ENCODE data around the gene USP13.
"Not testable (repeated sequence)": the region's sequence is repeated elsewhere in the genome, so short reads cannot be mapped to it uniquely, and the experiment has no call there.

USP13 gene

GRCh38 chr3:179652447-179653095 is at the start of gene USP13:
TSS of gene USP13 (plus strand) at chr3:179653040. CDS start at chr3:179653226, 186 bp downstream.
- intact Hi-C loops (cut with DNase I): loop anchor here (1.0 kb wide), 1 partner anchor 48 kb away; the partner anchor contains the start of genes MRPL47 and NDUFB5
- peak; percentile 70 to 97 (median 76) for DNase-seq

- DNase-seq: no peak
- intact Hi-C loops (cut with DNase I): loop anchor here (5.0 kb wide), 1 partner anchor 256 kb away; the partner anchor contains the start of gene MFN1
These were observed 49.5 kb upstream of the USP13 start for GRCh38 chr3:179603321-179603720.

GRCh38 chr3:179603831-179604230 is 49.0 kb upstream of the USP13 start:
- intact Hi-C loops (cut with DNase I): loop anchor here (1.0 to 5.0 kb wide), 2 partner anchors 49 to 257 kb away; partner anchors contain the start of genes MFN1 and USP13
- DNase-seq: no peak

GRCh38 chr3:179604321-179605078 is 48.3 kb upstream of the USP13 start, which contains the start of the genes MRPL47 and NDUFB5:
TSS of gene MRPL47 (minus strand) at chr3:179604638. CDS start at chr3:179604624, 14 bp downstream.
TSS of gene NDUFB5 (plus strand) at chr3:179604794. CDS start at chr3:179604816, 22 bp downstream.
- DNase-seq: peak; percentile 92 to 99 (median 96)
- intact Hi-C loops (cut with DNase I): loop anchor here (1.0 to 5.0 kb wide), 2 partner anchors 49 to 257 kb away; partner anchors contain the start of genes MFN1 and USP13

- no peak for DNase-seq
- intact Hi-C loops (cut with DNase I): no loop called here
These were observed 46.2 kb upstream of the USP13 start for GRCh38 chr3:179606534-179607085.

GRCh38 chr3:179608931-179609720 is 43.7 kb upstream of the USP13 start:
- DNase-seq: no peak
- intact Hi-C loops (cut with DNase I): no loop called here

- DNase-seq: no peak
- intact Hi-C loops (cut with DNase I): no loop called here
These were observed 42.8 kb upstream of the USP13 start for GRCh38 chr3:179610066-179610465.

GRCh38 chr3:179613807-179614206 is 39.0 kb upstream of the USP13 start:
- DNase-seq: no peak
- intact Hi-C loops (cut with DNase I): no loop called here

GRCh38 chr3:179615458-179616173 is 37.2 kb upstream of the USP13 start:
- intact Hi-C loops (cut with DNase I): no loop called here

GRCh38 chr3:179622023-179622422 is 30.8 kb upstream of the USP13 start:
- DNase-seq: no peak
- intact Hi-C loops (cut with DNase I): no loop called here

More at GRCh38 chr3:179615458-179616173, 37.2 kb upstream of the USP13 start:
- no peak for DNase-seq

- no peak for DNase-seq
- intact Hi-C loops (cut with DNase I): no loop called here
These were observed 28.4 kb upstream of the USP13 start for GRCh38 chr3:179624451-179624850.

- intact Hi-C loops (cut with DNase I): no loop called here
- no peak for DNase-seq
These were observed 21.9 kb upstream of the USP13 start for GRCh38 chr3:179630753-179631451.

GRCh38 chr3:179640469-179640868 is 12.4 kb upstream of the USP13 start:
- no peak for DNase-seq
- intact Hi-C loops (cut with DNase I): no loop called here

- intact Hi-C loops (cut with DNase I): no loop called here
- no peak for DNase-seq
These were observed 10.0 kb upstream of the USP13 start for GRCh38 chr3:179642871-179643270.

GRCh38 chr3:179643837-179644236 is 9.0 kb upstream of the USP13 start:
- intact Hi-C loops (cut with DNase I); DNase-seq: not testable (repeated sequence)

- intact Hi-C loops (cut with DNase I): no loop called here
- no peak for DNase-seq
These were observed 6.7 kb upstream of the USP13 start for GRCh38 chr3:179646177-179646576.

- intact Hi-C loops (cut with DNase I): no loop called here
- DNase-seq: no peak
These were observed 973 bp upstream of the USP13 start for GRCh38 chr3:179651687-179652446.
